GM19193 (cell line): ENCODE results near the gene APOL3.

Experiments
- POLR2A ChIP-seq: IDR thresholded peaks from 4 replicates; pipeline ENCODE4 v1.6.1; 2011; ENCODE audit not compliant: insufficient read depth, insufficient read length; ENCODE audit errors: extremely low read depth

Gene APOL3

DNA sequence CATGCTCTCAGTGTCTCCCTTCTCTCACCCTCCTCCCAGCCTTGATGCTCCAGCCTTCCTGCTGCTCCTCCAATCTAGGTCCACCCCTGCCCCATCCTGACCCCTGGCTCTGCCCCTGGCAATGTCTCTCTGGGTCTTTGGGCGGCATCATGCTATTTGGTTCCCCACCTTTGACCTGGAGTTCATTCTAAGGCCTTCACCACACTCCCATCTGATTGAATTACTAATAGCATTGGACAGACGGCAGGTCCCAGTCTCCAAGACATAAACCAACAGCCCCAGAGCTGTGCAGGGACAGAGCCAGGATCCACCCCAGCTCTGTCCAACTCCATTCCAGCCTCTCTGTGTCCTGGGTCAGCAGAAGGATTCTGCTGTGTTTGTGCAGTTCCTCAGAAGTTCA, 33.8 kb upstream of the APOL3 start:
- no peak for TF ChIP-seq POLR2A

DNA sequence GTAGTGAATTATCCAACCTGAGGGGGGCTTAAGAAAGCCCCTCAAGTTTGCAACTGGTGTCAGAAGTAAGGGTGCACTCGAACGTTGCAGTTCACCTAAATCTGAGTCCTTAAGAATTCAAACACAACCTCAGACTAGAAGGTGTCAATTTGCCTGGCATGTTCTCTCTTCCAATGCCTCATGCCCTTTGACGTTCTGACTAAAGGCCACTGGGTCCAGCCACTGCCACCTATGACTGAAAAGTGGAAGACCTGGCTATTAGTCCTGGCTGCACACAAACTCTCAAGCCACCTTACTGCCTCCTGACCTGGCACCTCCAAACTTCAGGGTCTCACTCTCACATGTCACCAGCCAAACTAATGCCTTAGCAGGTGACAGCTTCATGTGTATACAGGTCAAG, 33.0 kb upstream of the APOL3 start:
- no peak for TF ChIP-seq POLR2A

DNA sequence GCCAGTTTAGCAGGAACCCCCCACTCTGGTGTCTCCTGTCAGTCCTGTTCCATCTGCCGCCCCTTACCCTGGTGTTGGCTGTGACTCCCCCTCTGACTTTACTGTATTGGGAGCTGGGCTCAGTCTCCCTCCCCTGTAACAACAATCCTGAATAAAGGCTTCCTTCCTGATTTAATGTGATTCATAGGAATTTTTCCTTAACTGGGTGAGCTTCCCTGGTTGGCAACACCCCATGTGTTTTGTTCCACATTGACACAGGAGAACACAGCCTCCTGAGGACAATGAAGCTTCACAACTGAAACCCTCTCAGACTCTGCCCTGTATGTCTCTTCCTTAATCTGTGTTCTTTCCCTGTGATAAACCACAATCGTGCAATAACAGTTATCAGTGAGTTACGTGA, 32.6 kb upstream of the APOL3 start:
- no peak for TF ChIP-seq POLR2A

DNA sequence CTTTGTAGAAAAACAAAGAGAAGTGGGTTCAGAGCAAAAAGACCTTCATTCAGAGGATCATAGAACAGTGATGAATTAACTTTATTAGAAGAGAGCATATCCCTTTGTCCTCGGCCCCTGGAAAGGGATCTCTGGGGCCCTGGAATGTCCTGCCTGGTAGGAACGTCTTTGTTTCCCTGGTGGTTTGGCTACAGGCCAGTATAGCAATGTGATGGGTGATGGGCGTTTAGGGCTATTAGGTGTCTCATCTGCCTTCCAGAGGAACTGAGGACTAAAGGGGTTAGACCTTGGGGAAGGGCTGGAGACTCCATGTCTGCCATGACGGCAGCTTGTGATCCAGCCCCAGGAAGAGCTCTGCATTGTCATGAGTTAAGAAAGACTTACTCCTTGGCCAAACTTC, 32.0 kb upstream of the APOL3 start:
- no peak for TF ChIP-seq POLR2A

DNA sequence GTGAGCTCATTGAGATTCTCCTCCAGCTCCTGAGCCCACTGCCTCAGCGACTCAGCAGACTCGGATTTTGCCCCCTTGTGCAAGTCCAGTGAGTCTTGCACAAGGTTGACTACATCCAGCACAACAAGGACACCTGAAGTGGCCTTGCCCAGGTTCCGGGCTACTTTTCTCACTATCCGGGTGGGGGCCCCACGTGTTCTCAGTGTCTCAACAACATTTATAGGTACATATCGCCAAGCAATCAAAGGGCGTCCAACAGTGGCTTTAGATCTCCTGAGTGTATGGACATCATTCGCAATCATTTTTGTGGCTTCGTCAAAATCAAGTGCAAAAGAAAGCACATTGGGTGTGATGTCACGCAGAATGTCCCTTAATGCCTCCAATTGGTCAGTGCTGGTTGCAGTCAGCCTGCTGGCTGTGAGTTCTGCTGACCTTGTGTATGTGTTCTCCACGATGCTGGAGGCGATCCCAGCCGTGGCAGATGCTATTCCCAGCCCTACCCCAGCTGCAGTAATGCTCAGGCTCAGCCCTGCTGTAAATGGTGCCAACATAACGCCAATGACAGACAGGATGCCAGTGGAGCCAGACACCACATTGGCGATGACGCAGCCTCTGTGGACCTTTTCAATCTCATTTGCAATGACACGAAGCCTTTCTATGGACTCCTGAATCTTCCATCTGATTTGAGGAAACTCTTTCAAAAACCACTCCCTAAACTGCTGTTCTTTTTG, 30.7 kb upstream of the APOL3 start:
- TF ChIP-seq POLR2A: no peak

DNA sequence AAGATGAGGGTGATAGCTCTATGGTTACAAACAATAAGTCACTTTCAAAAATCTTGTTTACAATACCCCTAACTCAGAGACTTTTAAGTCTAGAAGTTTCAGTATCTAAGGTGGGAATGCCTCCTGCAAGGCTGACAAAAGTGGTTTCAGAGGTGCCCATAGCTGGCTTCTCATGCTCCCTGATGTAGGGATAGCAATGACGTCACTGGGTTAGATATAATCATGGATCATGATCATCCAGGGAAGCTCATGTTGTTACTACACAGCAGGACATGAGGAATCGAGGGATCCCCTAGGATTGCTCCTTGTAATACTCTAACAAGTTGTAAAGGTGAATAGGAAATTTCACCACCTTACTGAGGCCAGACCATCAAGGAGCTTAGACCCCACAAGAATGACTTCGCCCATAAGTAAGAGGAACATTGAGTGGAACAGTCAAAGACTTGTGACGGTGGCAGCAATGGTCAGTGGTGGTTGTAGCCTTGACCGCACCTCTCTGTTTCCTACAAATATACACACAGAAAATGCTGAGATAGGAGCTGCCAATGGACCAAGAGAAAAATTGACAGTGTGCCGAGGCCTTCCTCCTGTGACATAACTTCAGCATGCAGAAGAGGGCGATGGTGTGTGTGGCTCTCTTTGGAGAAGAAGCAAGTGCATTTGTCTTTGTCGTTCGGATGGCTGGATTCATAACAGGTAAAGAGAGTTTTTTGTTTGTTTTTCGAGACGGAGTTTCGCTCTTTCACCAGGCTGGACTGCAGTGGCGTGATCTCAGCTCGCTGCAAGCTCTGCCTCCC, 25.5 kb upstream of the APOL3 start:
- no peak for TF ChIP-seq POLR2A

DNA sequence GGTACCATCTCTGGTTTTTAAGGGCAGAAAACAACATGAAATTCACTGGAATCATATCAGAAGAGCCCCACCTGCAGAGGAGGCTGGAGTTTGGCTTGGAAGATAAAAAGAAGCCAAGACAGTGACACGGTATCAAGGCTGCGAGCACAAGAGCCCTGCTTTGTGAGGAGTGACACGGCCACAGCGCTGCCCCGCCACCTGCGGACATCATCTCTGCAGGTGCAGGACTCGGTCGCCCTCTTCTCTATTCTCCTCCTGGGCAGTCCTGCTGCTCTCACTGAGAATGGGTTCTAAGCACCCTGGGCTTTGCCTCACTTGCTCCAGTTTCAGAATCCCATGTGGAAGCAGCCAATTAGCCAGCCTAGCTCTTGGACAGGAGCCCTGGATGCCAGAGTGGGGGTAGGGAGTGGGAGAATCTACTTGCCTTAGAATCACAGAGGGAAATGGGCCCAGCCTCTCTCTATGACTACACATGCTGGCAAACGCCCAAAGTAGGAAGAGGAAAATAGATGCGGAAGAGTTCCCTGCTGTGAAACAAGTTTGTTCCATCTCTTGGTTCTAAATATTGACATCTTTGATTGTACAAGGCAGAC, 24.0 kb upstream of the APOL3 start:
- no peak for TF ChIP-seq POLR2A

DNA sequence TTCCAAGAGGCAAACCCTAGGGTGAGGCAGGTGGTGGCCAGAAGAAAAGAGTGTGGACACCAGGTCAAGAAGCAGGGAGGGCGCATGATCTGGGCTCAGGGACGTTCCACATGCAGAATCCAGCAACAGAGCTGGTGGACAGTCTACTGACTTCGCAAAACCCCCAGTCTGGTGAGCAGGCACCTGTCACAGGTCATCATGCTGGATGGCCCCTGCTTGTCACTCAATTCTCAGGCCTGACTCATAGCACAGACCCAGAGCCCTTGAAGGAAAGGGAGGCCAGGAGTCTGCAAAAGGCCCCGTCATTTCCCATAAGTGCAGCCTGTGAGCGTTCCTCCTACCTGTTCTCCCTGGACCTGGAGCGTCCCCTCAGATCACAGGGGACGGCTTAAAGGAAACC, 22.9 kb upstream of the APOL3 start:
- no peak for TF ChIP-seq POLR2A

DNA sequence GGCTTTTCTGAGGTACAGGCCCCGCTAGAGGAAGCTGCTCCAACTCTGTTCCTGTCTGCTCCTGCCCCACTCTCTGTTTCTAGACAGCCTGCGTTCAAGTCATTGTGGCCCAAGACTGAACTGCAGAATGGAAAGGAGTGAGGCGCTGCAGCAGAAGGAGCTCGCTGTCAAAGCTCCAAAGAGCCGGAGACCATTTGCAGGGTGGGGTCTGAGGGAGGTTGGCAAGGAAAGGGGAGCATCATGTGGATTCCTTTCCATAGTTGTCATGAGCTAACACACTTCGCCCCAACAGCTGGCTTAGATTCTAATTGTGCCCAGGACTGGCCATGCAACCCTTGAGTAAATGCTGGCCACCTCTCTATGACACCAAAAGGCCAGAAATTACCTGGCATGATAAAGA, 22.3 kb upstream of the APOL3 start:
- TF ChIP-seq POLR2A: no peak

DNA sequence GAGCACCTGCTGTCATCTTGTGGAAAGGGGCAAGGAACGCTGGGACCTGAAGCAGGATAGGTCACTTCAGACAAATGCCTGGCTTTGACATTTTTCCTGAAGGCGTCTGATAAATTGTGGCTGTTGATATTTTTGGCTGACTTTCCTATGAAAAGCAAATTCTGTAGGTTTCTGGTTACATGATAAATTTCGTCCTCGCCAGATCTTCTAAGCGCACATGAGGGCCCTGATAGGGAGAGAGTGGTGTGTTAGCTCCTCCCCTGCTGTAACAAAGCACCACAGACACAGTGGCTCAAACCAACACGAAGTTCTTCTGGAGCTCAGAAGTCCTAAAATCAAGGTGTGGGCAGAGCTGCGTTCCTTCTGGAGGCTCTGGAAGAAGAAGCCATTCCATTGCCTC, 21.5 kb upstream of the APOL3 start:
- no peak for TF ChIP-seq POLR2A

DNA sequence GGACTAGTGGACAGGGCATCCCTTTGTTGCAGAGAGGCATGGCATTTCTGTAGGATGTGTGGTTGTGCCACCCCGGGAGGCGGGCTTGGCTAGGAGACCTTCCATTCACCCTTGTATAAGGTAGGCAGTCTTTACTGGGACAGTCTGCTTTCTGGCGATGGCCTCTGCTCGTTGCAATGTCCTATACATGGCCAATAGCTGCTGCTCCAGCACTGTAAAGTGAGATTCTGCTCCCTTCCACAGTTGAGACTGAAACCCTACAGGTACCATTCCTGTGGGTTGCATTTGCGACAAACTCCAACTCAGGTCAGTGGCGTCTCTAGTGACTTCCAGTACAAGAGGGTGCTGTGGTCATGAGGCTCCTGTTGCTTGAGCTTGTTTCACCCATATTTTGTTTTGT, 20.4 kb upstream of the APOL3 start:
- TF ChIP-seq POLR2A: no peak

DNA sequence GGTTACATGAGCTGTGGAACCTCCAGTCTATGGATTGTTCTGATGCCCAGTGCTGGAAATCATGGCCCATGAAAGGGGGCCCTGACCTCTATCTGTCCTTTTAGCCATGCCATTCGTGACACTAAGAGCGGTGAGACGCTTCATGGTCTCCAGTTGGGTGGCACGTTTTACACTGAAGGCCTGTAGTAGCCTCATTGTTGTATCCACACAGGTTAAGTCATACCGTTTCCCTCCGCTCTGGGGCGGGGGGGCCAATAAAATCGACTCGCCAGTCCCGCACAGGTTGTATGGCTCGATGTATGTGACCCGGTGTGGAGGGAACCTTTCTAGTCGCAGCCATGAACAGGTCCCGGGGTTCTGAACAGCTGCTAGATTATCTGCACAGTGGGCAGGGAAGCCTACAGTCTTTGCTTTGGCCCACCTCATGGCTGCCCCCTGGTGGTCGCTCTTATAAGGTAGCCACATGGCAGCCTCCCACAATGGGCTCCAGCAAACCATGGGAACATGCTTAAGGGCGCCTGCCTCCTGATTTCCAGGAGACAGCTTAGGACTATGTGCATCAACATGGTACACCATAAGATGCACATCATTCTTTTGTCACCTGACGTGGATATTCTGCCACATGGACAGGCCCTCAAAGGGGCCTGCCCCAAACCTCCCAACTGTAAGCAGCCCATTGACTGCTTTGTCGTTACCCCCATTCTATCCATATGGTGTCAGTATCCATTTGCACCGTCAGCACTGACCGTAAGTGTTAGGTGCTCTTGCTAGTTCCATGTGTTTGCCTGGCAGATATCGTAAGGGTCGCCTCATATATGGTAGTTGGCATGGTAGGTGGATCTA, 19.7 kb upstream of the APOL3 start:
- TF ChIP-seq POLR2A: no peak

DNA sequence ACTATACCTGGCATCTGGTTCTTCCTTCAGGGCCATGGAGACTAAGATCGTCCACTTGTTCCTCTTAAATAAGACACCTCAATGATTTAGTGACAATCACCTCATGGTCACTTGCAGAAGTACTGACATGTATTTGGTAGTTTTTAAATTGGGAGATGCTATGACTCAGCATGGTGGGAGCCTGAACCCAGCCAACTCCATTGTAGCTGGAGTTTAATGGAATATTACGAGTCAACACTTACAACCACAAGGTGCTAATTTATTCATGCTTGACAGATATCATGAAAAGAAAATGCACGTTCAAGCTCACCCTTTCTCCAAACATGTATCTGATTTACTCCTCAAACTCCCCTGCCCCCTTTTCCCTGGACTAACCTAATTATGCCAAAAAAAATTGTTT, 16.6 kb upstream of the APOL3 start:
- no peak for TF ChIP-seq POLR2A

DNA sequence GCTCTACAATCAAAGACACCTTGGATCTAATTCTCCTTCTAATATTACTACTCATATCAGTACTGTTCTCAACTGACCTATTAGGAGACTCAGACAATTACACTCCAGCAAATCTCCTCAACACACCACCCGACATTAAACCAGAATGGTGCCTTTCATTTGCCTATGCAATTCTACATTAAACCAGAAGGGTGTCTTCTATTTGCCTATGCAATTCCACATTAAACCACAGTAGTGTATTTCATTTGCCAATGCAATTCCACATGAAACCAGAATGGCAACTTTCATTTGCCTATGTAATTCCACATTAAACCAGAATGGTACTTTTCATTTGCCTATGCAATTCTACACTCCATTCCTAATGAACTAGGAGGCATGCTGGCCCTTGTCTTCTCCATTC, 15.3 kb upstream of the APOL3 start:
- no peak for TF ChIP-seq POLR2A

DNA sequence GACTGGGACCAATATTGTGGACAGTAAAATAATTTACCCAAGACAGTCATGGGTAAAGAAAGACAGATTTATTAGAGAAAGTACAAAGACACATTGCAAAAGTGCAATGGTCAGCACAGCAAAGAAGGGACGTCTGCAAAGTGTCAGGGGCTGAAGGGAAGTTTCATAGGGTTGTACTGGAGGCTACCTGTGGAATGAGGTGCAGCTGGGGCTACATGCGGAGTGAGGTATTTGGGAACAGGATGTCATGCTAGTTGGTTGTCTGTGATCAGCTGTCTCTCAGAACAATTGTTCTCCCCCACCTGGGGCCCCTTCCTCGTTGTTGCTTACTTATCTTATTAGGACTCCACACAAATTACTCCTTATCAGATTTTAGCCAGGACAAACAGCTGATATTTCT, 11.4 kb upstream of the APOL3 start:
- no peak for TF ChIP-seq POLR2A
